Kidney epithelial cell (primary cell): ENCODE measurements around the gene IMMP2L. TPM values are rescaled to one million over a fixed set of nuclear protein-coding genes. Genes with fewer than 3 reads are reported as not detected.

Source experiments
- DNase-seq: peaks from one replicate; pipeline ENCODE4 v3.0.0-alpha.2; 2010; ENCODE audit warnings: low read depth
- H3K27me3 ChIP-seq: 2 replicates; pipeline ENCODE4 v1.6.0; 2011; ENCODE audit warnings: low read length; ENCODE audit not compliant: control insufficient read depth, insufficient read depth
- H3K36me3 ChIP-seq: 2 replicates; pipeline ENCODE4 v1.5.1; 2011; ENCODE audit warnings: low read length; ENCODE audit not compliant: control insufficient read depth, insufficient read depth
- H3K4me3 ChIP-seq: 2 replicates; pipeline ENCODE4 v1.5.1; 2011; ENCODE audit warnings: low read depth, mild to moderate bottlenecking, control low read depth, low read length
- CTCF ChIP-seq: IDR thresholded peaks from 2 replicates; pipeline ENCODE4 v1.5.1; 2011; ENCODE audit warnings: mild to moderate bottlenecking, moderate library complexity, low read length, control low read depth, inconsistent platforms; ENCODE audit not compliant: insufficient read depth, poor library complexity, severe bottlenecking
- total RNA-seq: library from RNA; depleted of rRNA; stranded (reverse); fragments of >200 nt; gene quantifications from 2 replicates; pipeline ENCODE4 v1.2.3, GENCODE V29; 2015

IMMP2L gene
- total RNA-seq, 1 donor from 2014 or later: 30.8 TPM

DNA sequence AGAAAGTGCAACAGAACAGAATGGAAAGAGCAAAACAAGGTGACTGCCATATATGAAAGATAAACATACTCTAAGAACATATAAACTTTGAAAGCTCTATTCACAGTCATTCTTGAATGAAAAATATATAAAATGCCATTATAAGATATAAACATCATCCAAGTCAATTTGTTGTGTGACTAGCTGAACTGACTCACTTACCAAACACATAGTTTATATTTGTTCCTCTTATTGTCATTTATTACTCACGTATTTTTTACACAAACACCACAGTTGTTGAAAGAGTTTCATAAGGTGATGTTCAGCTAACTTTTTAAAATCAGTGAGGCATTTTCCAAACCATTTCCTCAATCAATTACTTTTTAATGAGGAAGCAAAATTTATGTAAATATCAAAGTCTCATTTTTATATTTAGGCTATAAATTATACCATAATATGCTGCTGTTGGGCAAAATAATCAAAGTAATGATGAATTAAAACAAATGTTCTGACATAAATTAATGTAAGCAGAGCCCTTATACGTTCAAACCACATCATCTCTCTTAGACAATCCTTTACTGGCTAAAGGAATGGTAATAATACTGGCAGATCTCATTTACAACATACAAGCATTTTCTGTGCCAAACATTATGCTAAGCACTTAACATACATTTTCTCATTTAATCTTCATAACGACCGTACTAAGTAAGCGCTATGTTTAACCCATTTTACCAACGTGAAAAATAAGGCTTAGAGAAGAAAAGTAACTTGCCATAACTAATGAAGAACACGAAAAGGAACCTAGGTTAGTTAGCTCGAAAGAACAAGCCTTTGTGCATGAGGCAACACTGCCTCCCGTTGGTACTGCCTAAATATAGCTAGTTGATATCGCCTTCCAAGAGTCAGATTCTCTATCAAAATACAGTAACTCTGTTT is 464.0 kb downstream of the IMMP2L start:
- no peak for DNase-seq
- H3K36me3 ChIP-seq: no peaks in the 10 kb centered on the region
- no peaks in the 10 kb centered on the region for H3K27me3 ChIP-seq
- TF ChIP-seq CTCF: peak; percentile 45
- no peak overlapping the region for H3K4me3 ChIP-seq

- Histone ChIP-seq H3K27me3 (no peaks in the 10 kb centered on the region), H3K4me3 (no peak overlapping the region), H3K36me3 (no peaks in the 10 kb centered on the region)
- TF ChIP-seq CTCF: no peak
- DNase-seq: no peak
Observed at GRCh38 chr7:111096997-111097396, 465.3 kb downstream of the IMMP2L start.

- Histone ChIP-seq H3K36me3 (no peaks in the 10 kb centered on the region), H3K27me3 (no peaks in the 10 kb centered on the region), H3K4me3 (no peak overlapping the region)
- TF ChIP-seq CTCF: no peak
- DNase-seq: no peak
Observed at GRCh38 chr7:111094419-111094818, 467.9 kb downstream of the IMMP2L start.

- Histone ChIP-seq H3K36me3 (no peaks in the 10 kb centered on the region), H3K4me3 (no peak overlapping the region), H3K27me3 (no peaks in the 10 kb centered on the region)
- TF ChIP-seq CTCF: no peak
- DNase-seq: no peak
Observed at GRCh38 chr7:111093496-111093895, 468.8 kb downstream of the IMMP2L start.

GRCh38 chr7:111092406-111093236 is 469.7 kb downstream of the IMMP2L start:
- Histone ChIP-seq H3K36me3 (no peaks in the 10 kb centered on the region), H3K4me3 (no peak overlapping the region), H3K27me3 (no peaks in the 10 kb centered on the region)
- DNase-seq: no peak
- TF ChIP-seq CTCF: no peak
